ENCODE results near the gene NAPB. TPM values are rescaled to one million over a fixed set of nuclear protein-coding genes. Genes with fewer than 3 reads are reported as not detected.

NAPB gene
- total and polyA plus RNA-seq, 2 of the 8 experiments (the other 6 are each of a cell fraction or from before 2014, with no cell fraction given) = 6.2 to 12.3 TPM

DNA sequence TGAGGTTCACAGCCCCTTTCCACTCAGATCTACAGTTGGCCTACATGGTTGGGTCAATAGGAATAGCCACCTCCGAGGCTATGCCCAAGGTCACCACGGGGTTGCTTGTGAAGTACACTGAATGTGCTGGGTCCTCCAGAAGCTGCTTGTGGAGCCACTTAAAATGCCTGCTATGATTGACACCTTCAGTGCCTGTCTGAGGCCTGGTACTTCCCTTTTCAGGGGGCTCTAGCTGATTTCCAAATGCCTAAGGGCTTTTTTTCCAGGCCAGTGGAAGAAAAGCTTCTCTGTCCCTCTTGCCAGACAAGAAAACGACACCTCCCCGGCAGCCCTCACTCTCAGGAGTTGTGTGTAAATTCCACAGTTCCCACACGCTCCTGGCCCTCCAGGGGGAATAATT, 77.0 kb downstream of the NAPB start (continued):
- TF ChIP-seq JUND (IDR thresholded peaks at IDR 0.05; ENCODE audit: low read length) = no peak
